Endothelial cell (in vitro differentiated cells): ENCODE measurements around the gene CCT7. TPM values are rescaled to one million over a fixed set of nuclear protein-coding genes. Genes with fewer than 3 reads are reported as not detected.

ENCODE experiments used
- DNase-seq: peaks from one replicate; pipeline ENCODE4 v3.0.0; 2021; ENCODE audit warnings: low spot score
- H3K27ac Mint-ChIP-seq: one replicate; pipeline ENCODE4 v1.8.0; 2021; ENCODE audit warnings: mixed read lengths, inconsistent platforms; ENCODE audit not compliant: unreplicated experiment
- H3K27me3 Mint-ChIP-seq: one replicate; pipeline ENCODE4 v1.8.0; 2021; ENCODE audit warnings: mild to moderate bottlenecking, moderate library complexity, mixed read lengths, inconsistent platforms; ENCODE audit not compliant: unreplicated experiment
- H3K36me3 Mint-ChIP-seq: one replicate; pipeline ENCODE4 v1.8.0; 2021; ENCODE audit warnings: mild to moderate bottlenecking, low read depth, mixed read lengths, inconsistent platforms; ENCODE audit not compliant: unreplicated experiment
- H3K4me1 Mint-ChIP-seq: one replicate; pipeline ENCODE4 v1.8.0; 2021; ENCODE audit warnings: mild to moderate bottlenecking, mixed read lengths, inconsistent platforms; ENCODE audit not compliant: unreplicated experiment
- H3K4me3 Mint-ChIP-seq: one replicate; pipeline ENCODE4 v1.8.0; 2021; ENCODE audit warnings: mild to moderate bottlenecking, mixed read lengths, inconsistent platforms; ENCODE audit not compliant: unreplicated experiment
- H3K9me3 Mint-ChIP-seq: one replicate; pipeline ENCODE4 v1.8.0; 2021; ENCODE audit warnings: mixed read lengths, inconsistent platforms; ENCODE audit not compliant: unreplicated experiment
- CTCF ChIP-seq: fragments of 200-600 bp; sonication (generic); IDR thresholded peaks from one replicate; pipeline ENCODE4 v1.5.0; 2021; ENCODE audit warnings: antibody characterized with exemption; ENCODE audit not compliant: unreplicated experiment
- total RNA-seq: library from RNA; stranded (reverse); fragmentation: NEBNext Ultra II Directional; extraction: Animal tissue kit (Norgen Biotek cat#: 25700); gene quantifications from one replicate; pipeline ENCODE4 v1.2.1, GENCODE V29; 2021; ENCODE audit not compliant: unreplicated experiment

The CCT7 gene
- total RNA-seq, 1 donor from 2014 or later, result 183 TPM

- Mint-ChIP-seq H3K9me3 (no peaks in the 10 kb centered on the region), H3K27me3 (peaks cover 10% of the 10 kb centered on the region), H3K4me1 (no peaks in the 10 kb centered on the region), H3K27ac (no peak overlapping the region), H3K36me3 (peaks cover 51% of the 10 kb centered on the region), H3K4me3 (peak overlapping the region; percentile 29)
- no peak for TF ChIP-seq CTCF
- no peak for DNase-seq
These were observed 17.1 kb downstream of the CCT7 start for GRCh38 chr2:73250872-73251846.

GRCh38 chr2:73252238-73253027 is 18.3 kb downstream of the CCT7 start:
- no peaks in the 10 kb centered on the region for H3K9me3 Mint-ChIP-seq
- peaks cover 15% of the 10 kb centered on the region for H3K27me3 Mint-ChIP-seq
- TF ChIP-seq CTCF, result no peak
- no peak overlapping the region for H3K27ac Mint-ChIP-seq
- H3K4me1 Mint-ChIP-seq, result no peaks in the 10 kb centered on the region
- H3K36me3 Mint-ChIP-seq, result peaks cover 39% of the 10 kb centered on the region
- no peak overlapping the region for H3K4me3 Mint-ChIP-seq
- DNase-seq, result no peak

GRCh38 chr2:73253400-73253799 is 19.3 kb downstream of the CCT7 start:
- no peak for DNase-seq
- peak overlapping the region; percentile 45 for H3K4me3 Mint-ChIP-seq
- H3K27ac Mint-ChIP-seq, result no peak overlapping the region
- no peaks in the 10 kb centered on the region for H3K4me1 Mint-ChIP-seq
- peaks cover 36% of the 10 kb centered on the region for H3K36me3 Mint-ChIP-seq
- no peak for TF ChIP-seq CTCF
- no peaks in the 10 kb centered on the region for H3K9me3 Mint-ChIP-seq
- peaks cover 15% of the 10 kb centered on the region for H3K27me3 Mint-ChIP-seq

GRCh38 chr2:73253901-73254300 is 19.8 kb downstream of the CCT7 start:
- H3K27me3 Mint-ChIP-seq, result peaks cover 15% of the 10 kb centered on the region
- no peaks in the 10 kb centered on the region for H3K4me1 Mint-ChIP-seq
- DNase-seq, result no peak
- H3K27ac Mint-ChIP-seq, result no peak overlapping the region
- H3K36me3 Mint-ChIP-seq, result peaks cover 32% of the 10 kb centered on the region
- H3K4me3 Mint-ChIP-seq, result no peak overlapping the region
- H3K9me3 Mint-ChIP-seq, result no peaks in the 10 kb centered on the region
- TF ChIP-seq CTCF, result no peak
